ENCODE results near the gene SDHD.
"Not testable (repeated sequence)": the region's sequence is repeated elsewhere in the genome, so short reads cannot be mapped to it uniquely, and the experiment has no call there.

Gene SDHD

GRCh38 chr11:112086422-112087191, at the start of gene SDHD, which contains the start of gene TIMM8B:
Gene SDHD (plus strand): TSS chr11:112086873. CDS start chr11:112086908, 35 bp downstream.
Gene TIMM8B (minus strand): TSS chr11:112086756. CDS start chr11:112086723, 33 bp downstream.
- peak; percentile 93 for DNase-seq (ENCODE audit: low spot score)
- FAIRE-seq = peak; percentile 55

GRCh38 chr11:112037527-112037926, 49.1 kb upstream of the SDHD start:
- FAIRE-seq = no peak

GRCh38 chr11:112042161-112042960, 44.3 kb upstream of the SDHD start:
- peak; percentile 86 for FAIRE-seq
- peak; percentile 35 for DNase-seq (ENCODE audit: low spot score)

More at GRCh38 chr11:112037527-112037926, 49.1 kb upstream of the SDHD start:
- no peak for DNase-seq (ENCODE audit: low spot score)

GRCh38 chr11:112042961-112043304, 43.7 kb upstream of the SDHD start:
- FAIRE-seq = no peak

GRCh38 chr11:112044961-112045360, 41.7 kb upstream of the SDHD start:
- DNase-seq (ENCODE audit: low spot score) (no peak), FAIRE-seq (no peak)

More at GRCh38 chr11:112042961-112043304, 43.7 kb upstream of the SDHD start:
- DNase-seq (ENCODE audit: low spot score) = no peak

GRCh38 chr11:112046647-112047046, 40.0 kb upstream of the SDHD start:
- FAIRE-seq; DNase-seq (ENCODE audit: low spot score): not testable (repeated sequence)

- not testable (repeated sequence) for DNase-seq (ENCODE audit: low spot score); FAIRE-seq
Measured at GRCh38 chr11:112048256-112048655, 38.4 kb upstream of the SDHD start.

- FAIRE-seq (no peak), DNase-seq (ENCODE audit: low spot score) (no peak)
Measured at GRCh38 chr11:112049777-112050176, 36.9 kb upstream of the SDHD start.

- FAIRE-seq = no peak
Measured at GRCh38 chr11:112050721-112051120, 36.0 kb upstream of the SDHD start.

GRCh38 chr11:112051768-112052167, 34.9 kb upstream of the SDHD start:
- DNase-seq (ENCODE audit: low spot score) = no peak
- no peak for FAIRE-seq

More at GRCh38 chr11:112050721-112051120, 36.0 kb upstream of the SDHD start:
- DNase-seq (ENCODE audit: low spot score) = no peak

- no peak for DNase-seq (ENCODE audit: low spot score)
Measured at GRCh38 chr11:112057170-112057569, 29.5 kb upstream of the SDHD start.

GRCh38 chr11:112058103-112058502, 28.6 kb upstream of the SDHD start:
- FAIRE-seq = no peak
- no peak for DNase-seq (ENCODE audit: low spot score)

More at GRCh38 chr11:112057170-112057569, 29.5 kb upstream of the SDHD start:
- no peak for FAIRE-seq

- FAIRE-seq = no peak
Measured at GRCh38 chr11:112062923-112063322, 23.8 kb upstream of the SDHD start.

GRCh38 chr11:112073941-112074811, 12.5 kb upstream of the SDHD start, which contains the start of the genes NKAPD1 and PIH1D2:
Gene NKAPD1 (plus strand): TSS chr11:112074299. CDS start chr11:112075575, 1,276 bp downstream.
Gene PIH1D2 (minus strand): TSS chr11:112074017. CDS start chr11:112073174, 843 bp downstream.
- FAIRE-seq (peak; percentile 11), DNase-seq (ENCODE audit: low spot score) (peak; percentile 67)

More at GRCh38 chr11:112062923-112063322, 23.8 kb upstream of the SDHD start:
- no peak for DNase-seq (ENCODE audit: low spot score)

- no peak for FAIRE-seq
- DNase-seq (ENCODE audit: low spot score) = peak; percentile 32
Measured at GRCh38 chr11:112082729-112083128, 3.9 kb upstream of the SDHD start.

- FAIRE-seq (no peak), DNase-seq (ENCODE audit: low spot score) (no peak)
Measured at GRCh38 chr11:112085822-112086421, 751 bp upstream of the SDHD start.

GRCh38 chr11:112087212-112087611, 539 bp downstream of the SDHD start:
- no peak for DNase-seq (ENCODE audit: low spot score)
- FAIRE-seq = no peak

- not testable (repeated sequence) for DNase-seq (ENCODE audit: low spot score); FAIRE-seq
Measured at GRCh38 chr11:112095302-112095701, 8.6 kb downstream of the SDHD start.

- FAIRE-seq (no peak), DNase-seq (ENCODE audit: low spot score) (no peak)
Measured at GRCh38 chr11:112096194-112096593, 9.5 kb downstream of the SDHD start.
